GM12874 (cell line): Measurements from ENCODE around the gene ATP8B1.

ENCODE experiments used
- TF ChIP-seq, protein P1 (sequence below): IDR thresholded peaks from 2 replicates; pipeline ENCODE4 v1.5.1; 2011; ENCODE audit warnings: low read depth, mild to moderate bottlenecking, control low read depth, low read length, moderate library complexity; ENCODE audit not compliant: insufficient read depth

ATP8B1 gene

DNA sequence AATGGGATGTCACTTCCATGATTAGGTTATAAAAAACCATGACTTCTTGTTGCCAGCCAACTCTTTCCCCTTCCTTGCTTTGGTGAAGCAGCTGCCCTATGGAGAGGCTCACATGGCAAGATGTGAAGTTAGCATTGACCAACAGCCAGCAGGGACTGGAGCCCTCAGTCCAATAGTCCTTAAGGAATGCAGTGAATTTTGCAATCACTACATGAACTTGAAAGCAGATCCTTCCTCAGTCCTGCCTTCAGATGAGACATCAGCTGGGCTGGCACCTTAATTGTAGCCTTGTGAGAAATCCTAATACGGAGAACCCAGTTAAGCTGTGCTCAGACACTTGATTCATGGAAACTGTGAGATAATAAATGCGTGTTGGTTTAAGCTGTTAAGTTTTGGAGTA is 61.8 kb downstream of the ATP8B1 start:
- TF ChIP-seq, protein P1, sequence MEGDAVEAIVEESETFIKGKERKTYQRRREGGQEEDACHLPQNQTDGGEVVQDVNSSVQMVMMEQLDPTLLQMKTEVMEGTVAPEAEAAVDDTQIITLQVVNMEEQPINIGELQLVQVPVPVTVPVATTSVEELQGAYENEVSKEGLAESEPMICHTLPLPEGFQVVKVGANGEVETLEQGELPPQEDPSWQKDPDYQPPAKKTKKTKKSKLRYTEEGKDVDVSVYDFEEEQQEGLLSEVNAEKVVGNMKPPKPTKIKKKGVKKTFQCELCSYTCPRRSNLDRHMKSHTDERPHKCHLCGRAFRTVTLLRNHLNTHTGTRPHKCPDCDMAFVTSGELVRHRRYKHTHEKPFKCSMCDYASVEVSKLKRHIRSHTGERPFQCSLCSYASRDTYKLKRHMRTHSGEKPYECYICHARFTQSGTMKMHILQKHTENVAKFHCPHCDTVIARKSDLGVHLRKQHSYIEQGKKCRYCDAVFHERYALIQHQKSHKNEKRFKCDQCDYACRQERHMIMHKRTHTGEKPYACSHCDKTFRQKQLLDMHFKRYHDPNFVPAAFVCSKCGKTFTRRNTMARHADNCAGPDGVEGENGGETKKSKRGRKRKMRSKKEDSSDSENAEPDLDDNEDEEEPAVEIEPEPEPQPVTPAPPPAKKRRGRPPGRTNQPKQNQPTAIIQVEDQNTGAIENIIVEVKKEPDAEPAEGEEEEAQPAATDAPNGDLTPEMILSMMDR, result no peak

DNA sequence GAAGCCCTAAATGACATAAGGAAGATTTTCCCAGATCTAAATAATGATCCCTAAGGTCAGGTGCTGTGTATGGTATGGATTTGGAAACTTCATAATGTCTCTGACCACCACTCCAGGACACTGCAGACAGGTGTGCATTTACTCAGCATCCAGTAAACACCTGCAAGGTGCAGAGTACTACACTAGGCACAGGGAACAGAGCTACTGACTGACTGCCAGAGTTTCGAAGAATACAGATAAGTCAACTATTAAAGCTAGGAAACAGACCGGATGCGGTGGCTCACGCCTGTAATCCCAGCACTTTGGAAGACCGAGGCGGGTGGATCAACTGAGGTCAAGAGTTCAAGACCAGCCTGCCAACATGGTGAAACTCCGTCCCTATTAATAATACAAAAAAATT is 65.0 kb downstream of the ATP8B1 start:
- TF ChIP-seq, protein P1, result no peak

DNA sequence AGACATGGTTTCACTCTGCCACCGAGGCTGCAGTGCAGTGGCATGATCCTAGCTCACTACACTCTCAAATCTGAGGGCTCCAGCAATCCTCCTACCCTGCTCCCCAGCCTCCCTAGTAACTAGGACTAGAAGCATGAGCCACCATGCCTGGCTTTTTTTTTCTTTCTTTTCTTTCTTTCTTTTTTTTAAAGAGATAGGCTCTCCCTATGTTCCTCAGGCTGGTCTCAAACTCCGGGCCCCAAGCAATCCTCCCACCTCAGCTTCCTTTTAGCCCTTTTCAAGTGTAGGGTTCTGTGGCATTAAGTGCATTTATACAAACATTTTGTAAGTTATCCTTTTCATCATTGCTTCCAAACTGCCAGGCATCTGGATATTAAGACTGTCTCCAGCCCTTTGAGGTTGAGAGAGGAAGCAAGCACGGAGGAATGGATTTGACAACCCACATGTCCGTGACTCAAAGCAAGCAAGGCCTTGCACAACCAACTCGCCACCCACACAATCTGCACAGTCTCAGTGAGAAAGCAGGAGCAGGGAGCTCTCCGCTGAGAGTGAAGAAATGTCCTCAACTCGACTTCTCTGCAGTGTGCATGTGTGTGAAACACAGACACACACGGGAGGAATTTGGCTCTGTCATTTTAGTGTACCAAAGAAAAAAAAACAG is 65.6 kb downstream of the ATP8B1 start:
- TF ChIP-seq, protein P1, result no peak

DNA sequence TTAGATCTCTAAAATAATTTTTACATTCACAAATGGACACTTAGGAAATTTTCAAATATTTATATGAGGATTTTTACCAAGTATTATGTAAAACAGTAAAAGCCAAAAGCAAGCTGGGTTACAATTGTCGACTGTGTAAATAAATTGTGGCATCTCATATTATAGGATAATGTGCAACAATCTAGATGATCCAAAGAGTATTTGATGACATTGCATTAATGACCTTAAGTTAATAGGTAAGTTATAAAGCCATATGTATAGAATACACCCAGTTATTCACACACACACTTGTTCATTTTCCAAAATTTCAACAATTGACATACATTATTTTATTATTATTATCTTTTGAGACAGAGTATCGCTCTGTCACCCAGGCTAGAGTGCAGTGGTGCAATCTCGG is 69.3 kb downstream of the ATP8B1 start:
- TF ChIP-seq, protein P1, result no peak

DNA sequence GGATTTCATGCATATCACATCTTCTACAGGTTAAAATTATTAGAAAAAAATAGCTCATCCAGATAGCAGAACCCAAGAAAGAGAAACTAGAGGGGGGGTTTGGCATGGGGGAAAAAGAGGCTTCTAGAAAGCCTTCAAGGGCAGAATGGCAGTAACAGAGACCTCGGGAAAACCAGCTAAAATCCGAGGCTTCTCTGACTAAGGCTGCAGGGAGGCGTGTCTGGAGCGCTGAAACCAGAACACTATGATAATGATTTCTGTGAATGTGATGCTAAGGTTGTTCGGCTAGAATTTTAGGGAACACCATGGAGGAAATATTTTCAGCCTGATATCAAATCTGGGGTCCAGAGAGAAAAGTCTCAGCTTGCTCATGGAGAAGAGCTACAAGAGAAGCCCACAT is 73.0 kb downstream of the ATP8B1 start:
- TF ChIP-seq, protein P1, result no peak

DNA sequence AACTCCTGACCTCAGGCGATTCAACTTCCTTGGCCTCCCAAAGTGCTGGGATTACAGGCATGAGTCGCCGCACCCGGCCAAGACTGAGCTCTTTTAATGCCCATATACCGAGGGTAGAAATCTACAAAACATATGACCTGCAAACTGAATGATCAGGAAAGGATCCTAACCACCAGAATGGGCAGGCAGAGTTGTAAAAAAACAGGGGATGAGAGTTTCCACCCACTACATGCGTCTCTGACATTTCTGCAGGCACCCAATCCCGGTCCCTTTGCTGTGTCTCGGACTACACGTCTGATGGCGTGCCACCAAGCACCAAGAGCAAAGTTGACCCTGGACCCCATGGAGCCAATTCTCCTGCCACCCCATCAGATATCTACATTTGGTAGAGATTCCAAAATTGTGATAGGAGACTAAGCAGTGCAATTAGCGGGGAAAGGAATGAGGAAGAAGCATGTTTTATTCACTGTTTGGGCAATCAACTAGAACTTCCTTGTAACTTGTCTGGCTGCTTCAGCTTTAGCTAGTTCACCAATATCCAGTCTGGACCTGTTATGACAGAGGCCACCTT is 74.1 kb downstream of the ATP8B1 start:
- TF ChIP-seq, protein P1, result no peak

- TF ChIP-seq, protein P1, result no peak
Measured at GRCh38 chr18:57727952-57728807, 74.9 kb downstream of the ATP8B1 start.
